ENCODE results near the gene AQP3.

The AQP3 gene

GRCh38 chr9:33480976-33481375, 33.6 kb upstream of the AQP3 start:
- no peak overlapping the region for H2BK5ac ChIP-seq (ENCODE audit: low read depth, low read length, poor library complexity)
- no peak for DNase-seq

GRCh38 chr9:33480106-33480505, 32.7 kb upstream of the AQP3 start:
- Histone ChIP-seq H3K9ac (ENCODE audit: low read length) (no peak overlapping the region), H3K9me3 (ENCODE audit: insufficient read depth, low read depth, low read length) (no peaks in the 10 kb centered on the region), H3K4me1 (ENCODE audit: control insufficient read depth in 1 of 2, insufficient read depth in 2 of 2, low read length in 2 of 2) (no peaks in the 10 kb centered on the region), H4K91ac (ENCODE audit: low read depth, low read length) (no peak overlapping the region), H3K79me1 (ENCODE audit: low read length) (no peaks in the 10 kb centered on the region), H3K4me3 (ENCODE audit: low read depth, low read length) (no peak overlapping the region), H3K18ac (ENCODE audit: low read length) (no peak overlapping the region), H3K23ac (ENCODE audit: low read length) (no peak overlapping the region), H2AK5ac (ENCODE audit: low read length) (no peak overlapping the region), H3K36me3 (ENCODE audit: control insufficient read depth in 1 of 2, insufficient read depth in 2 of 2, low read length in 2 of 2) (no peaks in the 10 kb centered on the region), H2BK120ac (ENCODE audit: insufficient read depth, low read length, poor library complexity) (no peak overlapping the region), H2AFZ (ENCODE audit: insufficient read depth, low read length, poor library complexity) (no peak overlapping the region), H3K4me2 (ENCODE audit: low read length) (no peak overlapping the region), H4K8ac (ENCODE audit: low read depth, low read length) (no peak overlapping the region), H2BK12ac (ENCODE audit: low read length) (no peak overlapping the region), H3K14ac (ENCODE audit: low read length) (no peak overlapping the region), H3K27ac (ENCODE audit: low read depth, low read length) (no peak overlapping the region), H3K27me3 (ENCODE audit: insufficient read depth, low read length) (no peaks in the 10 kb centered on the region), H3K79me2 (ENCODE audit: control insufficient read depth, insufficient read depth, low read length, poor library complexity) (no peaks in the 10 kb centered on the region), H4K12ac (ENCODE audit: low read depth, low read length) (no peak overlapping the region), H3K4ac (ENCODE audit: low read depth, low read length) (no peak overlapping the region), H2BK5ac (ENCODE audit: low read depth, low read length, poor library complexity) (no peak overlapping the region)
- DNase-seq, result no peak
- no CpG with 5 or more reads among the region's 2 CpGs for WGBS (ENCODE audit: extremely low coverage, insufficient coverage, insufficient read length)

More at GRCh38 chr9:33480976-33481375, 33.6 kb upstream of the AQP3 start:
- no peak overlapping the region for H4K91ac ChIP-seq (ENCODE audit: low read depth, low read length)
- H3K4me1 ChIP-seq (ENCODE audit: control insufficient read depth in 1 of 2, insufficient read depth in 2 of 2, low read length in 2 of 2), result no peaks in the 10 kb centered on the region
- no peak overlapping the region for H3K4me3 ChIP-seq (ENCODE audit: low read depth, low read length)
- H3K4ac ChIP-seq (ENCODE audit: low read depth, low read length), result no peak overlapping the region
- H2AFZ ChIP-seq (ENCODE audit: insufficient read depth, low read length, poor library complexity), result no peak overlapping the region
- H3K9ac ChIP-seq (ENCODE audit: low read length), result no peak overlapping the region
- no peaks in the 10 kb centered on the region for H3K27me3 ChIP-seq (ENCODE audit: insufficient read depth, low read length)
- H2AK5ac ChIP-seq (ENCODE audit: low read length), result no peak overlapping the region
- H3K36me3 ChIP-seq (ENCODE audit: control insufficient read depth in 1 of 2, insufficient read depth in 2 of 2, low read length in 2 of 2), result no peaks in the 10 kb centered on the region
- H3K18ac ChIP-seq (ENCODE audit: low read length), result no peak overlapping the region
- H3K27ac ChIP-seq (ENCODE audit: low read depth, low read length), result no peak overlapping the region
- no peaks in the 10 kb centered on the region for H3K79me2 ChIP-seq (ENCODE audit: control insufficient read depth, insufficient read depth, low read length, poor library complexity)
- no peak overlapping the region for H4K12ac ChIP-seq (ENCODE audit: low read depth, low read length)
- no CpG with 5 or more reads among the region's 6 CpGs for WGBS (ENCODE audit: extremely low coverage, insufficient coverage, insufficient read length)
- H4K8ac ChIP-seq (ENCODE audit: low read depth, low read length), result no peak overlapping the region
- no peak overlapping the region for H3K23ac ChIP-seq (ENCODE audit: low read length)
- H3K79me1 ChIP-seq (ENCODE audit: low read length), result no peaks in the 10 kb centered on the region
- H3K14ac ChIP-seq (ENCODE audit: low read length), result no peak overlapping the region
- no peak overlapping the region for H2BK12ac ChIP-seq (ENCODE audit: low read length)
- H3K4me2 ChIP-seq (ENCODE audit: low read length), result no peak overlapping the region
- H2BK120ac ChIP-seq (ENCODE audit: insufficient read depth, low read length, poor library complexity), result no peak overlapping the region
- no peaks in the 10 kb centered on the region for H3K9me3 ChIP-seq (ENCODE audit: insufficient read depth, low read depth, low read length)

GRCh38 chr9:33476503-33476902, 29.1 kb upstream of the AQP3 start:
- Histone ChIP-seq H4K8ac (ENCODE audit: low read depth, low read length) (no peak overlapping the region), H4K91ac (ENCODE audit: low read depth, low read length) (no peak overlapping the region), H2BK12ac (ENCODE audit: low read length) (no peak overlapping the region), H2AFZ (ENCODE audit: insufficient read depth, low read length, poor library complexity) (no peak overlapping the region), H3K36me3 (ENCODE audit: control insufficient read depth in 1 of 2, insufficient read depth in 2 of 2, low read length in 2 of 2) (peaks cover 4 to 6% of the 10 kb centered on the region in 2 experiments), H3K4me1 (ENCODE audit: control insufficient read depth in 1 of 2, insufficient read depth in 2 of 2, low read length in 2 of 2) (peaks cover 6 to 9% of the 10 kb centered on the region in 2 experiments), H2AK5ac (ENCODE audit: low read length) (no peak overlapping the region), H3K4me2 (ENCODE audit: low read length) (no peak overlapping the region), H3K14ac (ENCODE audit: low read length) (no peak overlapping the region), H3K9me3 (ENCODE audit: insufficient read depth, low read depth, low read length) (no peaks in the 10 kb centered on the region), H3K79me1 (ENCODE audit: low read length) (peaks cover 2% of the 10 kb centered on the region), H3K4ac (ENCODE audit: low read depth, low read length) (no peak overlapping the region), H3K27me3 (ENCODE audit: insufficient read depth, low read length) (no peaks in the 10 kb centered on the region), H3K27ac (ENCODE audit: low read depth, low read length) (no peak overlapping the region), H3K18ac (ENCODE audit: low read length) (no peak overlapping the region), H2BK5ac (ENCODE audit: low read depth, low read length, poor library complexity) (no peak overlapping the region), H4K12ac (ENCODE audit: low read depth, low read length) (peak overlapping the region; percentile 32), H3K79me2 (ENCODE audit: control insufficient read depth, insufficient read depth, low read length, poor library complexity) (peaks cover 5% of the 10 kb centered on the region), H3K4me3 (ENCODE audit: low read depth, low read length) (no peak overlapping the region), H2BK120ac (ENCODE audit: insufficient read depth, low read length, poor library complexity) (no peak overlapping the region), H3K23ac (ENCODE audit: low read length) (no peak overlapping the region), H3K9ac (ENCODE audit: low read length) (no peak overlapping the region)
- WGBS (ENCODE audit: extremely low coverage, insufficient coverage, insufficient read length), result no CpG with 5 or more reads among the region's 10 CpGs
- no peak for DNase-seq

GRCh38 chr9:33475357-33475756, 28.0 kb upstream of the AQP3 start:
- no peak overlapping the region for H3K9ac ChIP-seq (ENCODE audit: low read length)
- H3K18ac ChIP-seq (ENCODE audit: low read length), result no peak overlapping the region
- H2BK5ac ChIP-seq (ENCODE audit: low read depth, low read length, poor library complexity), result no peak overlapping the region
- H3K27me3 ChIP-seq (ENCODE audit: insufficient read depth, low read length), result no peaks in the 10 kb centered on the region
- H3K4ac ChIP-seq (ENCODE audit: low read depth, low read length), result no peak overlapping the region
- peaks cover 6 to 9% of the 10 kb centered on the region in 2 experiments for H3K4me1 ChIP-seq (ENCODE audit: control insufficient read depth in 1 of 2, insufficient read depth in 2 of 2, low read length in 2 of 2)
- peaks cover 7 to 8% of the 10 kb centered on the region in 2 experiments for H3K36me3 ChIP-seq (ENCODE audit: control insufficient read depth in 1 of 2, insufficient read depth in 2 of 2, low read length in 2 of 2)
- H2AFZ ChIP-seq (ENCODE audit: insufficient read depth, low read length, poor library complexity), result no peak overlapping the region
- no peak overlapping the region for H3K4me3 ChIP-seq (ENCODE audit: low read depth, low read length)
- H3K79me2 ChIP-seq (ENCODE audit: control insufficient read depth, insufficient read depth, low read length, poor library complexity), result peaks cover 5% of the 10 kb centered on the region
- H2AK5ac ChIP-seq (ENCODE audit: low read length), result no peak overlapping the region
- WGBS (ENCODE audit: extremely low coverage, insufficient coverage, insufficient read length), result no CpG with 5 or more reads among the region's 1 CpG
- no peak overlapping the region for H2BK120ac ChIP-seq (ENCODE audit: insufficient read depth, low read length, poor library complexity)
- no peak overlapping the region for H3K14ac ChIP-seq (ENCODE audit: low read length)
- no peak overlapping the region for H4K8ac ChIP-seq (ENCODE audit: low read depth, low read length)
- no peak overlapping the region for H4K12ac ChIP-seq (ENCODE audit: low read depth, low read length)
- no peak overlapping the region for H3K4me2 ChIP-seq (ENCODE audit: low read length)
- no peak for DNase-seq
- H4K91ac ChIP-seq (ENCODE audit: low read depth, low read length), result no peak overlapping the region
- H2BK12ac ChIP-seq (ENCODE audit: low read length), result no peak overlapping the region
- H3K79me1 ChIP-seq (ENCODE audit: low read length), result peaks cover 2% of the 10 kb centered on the region
- no peak overlapping the region for H3K27ac ChIP-seq (ENCODE audit: low read depth, low read length)
- no peaks in the 10 kb centered on the region for H3K9me3 ChIP-seq (ENCODE audit: insufficient read depth, low read depth, low read length)
- no peak overlapping the region for H3K23ac ChIP-seq (ENCODE audit: low read length)

Data from trophoblast cell (in vitro differentiated cells and primary cell).